ENCODE data around the gene OPA3.

Gene OPA3

GRCh38 chr19:45560686-45561085 is 23.9 kb downstream of the OPA3 start:
- no peaks in the 10 kb centered on the region for H3K9me3 Mint-ChIP-seq
- H3K36me3 Mint-ChIP-seq (ENCODE audit: low read depth): peaks cover 2% of the 10 kb centered on the region
- no peak overlapping the region for H3K4me3 Mint-ChIP-seq
- H3K27me3 Mint-ChIP-seq: no peaks in the 10 kb centered on the region
- H3K27ac Mint-ChIP-seq: no peak overlapping the region
- ATAC-seq (no peak), DNase-seq (no peak)
- H3K4me1 Mint-ChIP-seq: peaks cover 43% of the 10 kb centered on the region

DNA sequence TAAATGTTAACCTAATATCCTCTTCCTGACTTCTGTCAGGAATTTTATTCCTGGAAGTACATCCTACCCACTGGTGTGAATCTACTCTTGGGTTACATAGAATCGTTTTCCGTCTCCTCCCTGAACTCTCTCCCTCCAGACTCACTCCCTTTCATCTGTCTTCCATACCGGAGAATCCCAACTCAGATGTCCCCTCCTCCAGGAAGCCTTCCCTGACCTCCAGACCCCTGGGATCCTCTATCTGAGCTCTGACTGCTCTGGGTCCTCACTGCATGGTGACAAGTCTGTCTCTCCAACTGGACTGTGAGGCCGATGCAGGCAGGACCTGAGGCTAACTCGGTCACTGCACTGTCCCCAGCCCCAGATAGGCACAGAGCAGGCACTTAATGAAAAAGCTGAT is 24.6 kb downstream of the OPA3 start:
- DNase-seq (no peak), ATAC-seq (no peak)
- Mint-ChIP-seq H3K4me1 (peaks cover 43% of the 10 kb centered on the region), H3K27ac (no peak overlapping the region), H3K27me3 (no peaks in the 10 kb centered on the region), H3K36me3 (ENCODE audit: low read depth) (peaks cover 2% of the 10 kb centered on the region), H3K9me3 (no peaks in the 10 kb centered on the region), H3K4me3 (no peak overlapping the region)

- H3K4me3 Mint-ChIP-seq: no peak overlapping the region
- H3K36me3 Mint-ChIP-seq (ENCODE audit: low read depth): peaks cover 2% of the 10 kb centered on the region
- ATAC-seq (peak; percentile 96), DNase-seq (peak; percentile 72)
- no peaks in the 10 kb centered on the region for H3K27me3 Mint-ChIP-seq
- H3K9me3 Mint-ChIP-seq: no peaks in the 10 kb centered on the region
- no peak overlapping the region for H3K27ac Mint-ChIP-seq
- peaks cover 35% of the 10 kb centered on the region for H3K4me1 Mint-ChIP-seq
Observed at GRCh38 chr19:45558399-45558878, 26.2 kb downstream of the OPA3 start.

DNA sequence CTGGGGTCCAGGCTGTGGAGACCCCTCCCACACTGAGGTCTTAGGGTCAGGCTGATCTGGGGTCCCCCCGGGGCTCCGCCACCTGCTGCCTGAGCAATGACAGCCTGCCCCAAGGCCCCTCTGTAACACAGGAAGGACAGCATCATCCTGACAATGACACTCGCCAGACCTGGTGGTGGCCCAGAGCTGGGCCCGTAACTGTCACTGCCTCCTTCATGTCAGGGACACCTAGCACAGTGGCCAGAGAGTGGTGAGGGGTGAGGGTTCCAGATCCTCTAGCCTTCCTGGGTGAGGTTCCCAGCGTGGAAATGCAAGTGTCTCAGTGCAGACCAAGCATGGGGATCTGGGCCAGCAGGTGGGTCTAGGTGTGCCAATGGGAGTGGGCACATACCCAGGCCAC is 27.8 kb downstream of the OPA3 start:
- Mint-ChIP-seq H3K4me3 (no peak overlapping the region), H3K27me3 (no peaks in the 10 kb centered on the region), H3K36me3 (ENCODE audit: low read depth) (peaks cover 5% of the 10 kb centered on the region), H3K27ac (no peak overlapping the region), H3K9me3 (no peaks in the 10 kb centered on the region), H3K4me1 (peaks cover 22% of the 10 kb centered on the region)
- ATAC-seq: no peak
- DNase-seq: no peak

GRCh38 chr19:45554481-45554880 is 30.1 kb downstream of the OPA3 start:
- ATAC-seq (no peak), DNase-seq (no peak)
- Mint-ChIP-seq H3K4me1 (peaks cover 10% of the 10 kb centered on the region), H3K36me3 (ENCODE audit: low read depth) (peaks cover 3% of the 10 kb centered on the region), H3K9me3 (no peaks in the 10 kb centered on the region), H3K4me3 (no peak overlapping the region), H3K27ac (no peak overlapping the region), H3K27me3 (no peaks in the 10 kb centered on the region)

GRCh38 chr19:45553464-45553863 is 31.1 kb downstream of the OPA3 start:
- H3K4me1 Mint-ChIP-seq: peaks cover 3% of the 10 kb centered on the region
- H3K27me3 Mint-ChIP-seq: no peaks in the 10 kb centered on the region
- H3K4me3 Mint-ChIP-seq: no peak overlapping the region
- H3K9me3 Mint-ChIP-seq: no peaks in the 10 kb centered on the region
- no peak for ATAC-seq
- H3K36me3 Mint-ChIP-seq (ENCODE audit: low read depth): peaks cover 3% of the 10 kb centered on the region
- no peak overlapping the region for H3K27ac Mint-ChIP-seq
- no peak for DNase-seq

- Mint-ChIP-seq H3K4me3 (no peak overlapping the region), H3K36me3 (ENCODE audit: low read depth) (peaks cover 3% of the 10 kb centered on the region), H3K9me3 (no peaks in the 10 kb centered on the region), H3K27ac (no peak overlapping the region), H3K27me3 (no peaks in the 10 kb centered on the region), H3K4me1 (no peaks in the 10 kb centered on the region)
- ATAC-seq (no peak), DNase-seq (no peak)
Observed at GRCh38 chr19:45547965-45548609, 36.5 kb downstream of the OPA3 start.

GRCh38 chr19:45547211-45547770 is 37.3 kb downstream of the OPA3 start:
- Mint-ChIP-seq H3K27ac (no peak overlapping the region), H3K36me3 (ENCODE audit: low read depth) (no peaks in the 10 kb centered on the region)
- ATAC-seq: no peak

GRCh38 chr19:45542234-45542668 is 42.4 kb downstream of the OPA3 start:
- DNase-seq: no peak
- no peak overlapping the region for H3K4me3 Mint-ChIP-seq
- H3K36me3 Mint-ChIP-seq (ENCODE audit: low read depth): peaks cover 8% of the 10 kb centered on the region
- no peak for ATAC-seq
- H3K27me3 Mint-ChIP-seq: no peaks in the 10 kb centered on the region
- no peaks in the 10 kb centered on the region for H3K4me1 Mint-ChIP-seq
- H3K9me3 Mint-ChIP-seq: peaks cover 4% of the 10 kb centered on the region
- H3K27ac Mint-ChIP-seq: no peak overlapping the region

More at GRCh38 chr19:45547211-45547770, 37.3 kb downstream of the OPA3 start:
- no peak overlapping the region for H3K4me3 Mint-ChIP-seq
- H3K4me1 Mint-ChIP-seq: no peaks in the 10 kb centered on the region
- no peaks in the 10 kb centered on the region for H3K27me3 Mint-ChIP-seq
- no peak for DNase-seq
- H3K9me3 Mint-ChIP-seq: no peaks in the 10 kb centered on the region

DNA sequence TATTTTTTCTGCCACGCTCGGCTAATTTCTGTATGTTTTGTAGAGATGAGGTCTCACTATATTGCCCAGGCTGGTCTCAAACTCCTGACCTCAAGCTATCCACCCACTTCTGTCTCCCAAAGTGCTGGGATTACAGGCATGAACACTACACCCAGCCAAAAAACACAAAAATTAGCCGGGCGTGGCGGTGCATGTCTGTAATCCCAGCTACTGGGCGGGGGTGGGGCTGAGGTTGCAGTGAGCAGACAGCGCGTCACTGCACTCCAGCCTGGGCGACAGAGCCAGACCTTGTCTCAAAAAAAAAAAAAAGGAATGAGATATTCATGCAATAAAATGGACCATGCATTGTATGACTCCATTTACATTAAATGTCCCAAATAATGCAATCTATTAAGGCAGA is 45.1 kb downstream of the OPA3 start:
- H3K4me1 Mint-ChIP-seq: no peaks in the 10 kb centered on the region
- no peak overlapping the region for H3K4me3 Mint-ChIP-seq

DNA sequence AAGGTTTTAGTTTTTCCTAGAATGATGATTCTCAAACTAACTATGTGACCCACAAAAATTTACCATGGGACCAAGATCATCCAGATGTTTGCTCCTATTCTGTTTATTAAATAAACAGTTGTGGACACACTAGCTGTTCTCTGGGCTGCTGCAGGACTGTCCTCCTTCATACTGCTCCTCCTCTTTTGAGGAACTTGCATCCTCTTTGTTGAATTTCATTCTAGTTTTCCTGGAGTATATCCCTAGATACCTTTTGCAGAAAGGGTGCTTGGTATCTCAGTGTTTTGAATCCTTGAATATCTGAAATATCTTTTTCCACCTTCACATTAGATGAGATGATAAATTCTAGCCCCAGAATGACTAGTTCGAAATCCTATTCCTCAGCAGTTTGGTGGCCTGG is 53.3 kb downstream of the OPA3 start:
- Mint-ChIP-seq H3K36me3 (ENCODE audit: low read depth) (peaks cover 8% of the 10 kb centered on the region), H3K4me3 (no peak overlapping the region), H3K27ac (no peak overlapping the region), H3K4me1 (peaks cover 10% of the 10 kb centered on the region), H3K27me3 (no peaks in the 10 kb centered on the region), H3K9me3 (peaks cover 6% of the 10 kb centered on the region)
- no peak for ATAC-seq
- no peak for DNase-seq

More for the DNA sequence above, 45.1 kb downstream of the OPA3 start:
- ATAC-seq (no peak), DNase-seq (no peak)
- Mint-ChIP-seq H3K36me3 (ENCODE audit: low read depth) (peaks cover 8% of the 10 kb centered on the region), H3K9me3 (peaks cover 4% of the 10 kb centered on the region), H3K27ac (no peak overlapping the region), H3K27me3 (no peaks in the 10 kb centered on the region)

DNA sequence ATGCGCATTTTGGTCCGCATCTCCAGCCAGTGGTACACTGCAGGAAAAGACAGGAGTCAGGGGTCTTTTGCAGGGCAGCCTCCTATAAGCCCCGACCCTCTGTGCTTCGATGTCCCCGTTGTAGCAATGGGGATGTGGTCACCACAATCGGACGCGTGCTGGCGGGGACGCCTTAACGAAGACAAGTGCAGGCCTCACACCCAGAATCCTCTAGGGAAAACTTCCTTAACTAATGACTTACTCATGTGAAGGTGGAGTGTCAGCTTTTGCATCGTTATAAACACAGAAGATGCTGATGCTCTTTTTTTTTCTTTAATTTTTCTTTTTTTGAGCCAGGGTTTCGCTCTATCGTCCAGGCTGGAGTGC is 55.2 kb downstream of the OPA3 start:
- H3K36me3 Mint-ChIP-seq (ENCODE audit: low read depth): peaks cover 16% of the 10 kb centered on the region
- DNase-seq: no peak

DNA sequence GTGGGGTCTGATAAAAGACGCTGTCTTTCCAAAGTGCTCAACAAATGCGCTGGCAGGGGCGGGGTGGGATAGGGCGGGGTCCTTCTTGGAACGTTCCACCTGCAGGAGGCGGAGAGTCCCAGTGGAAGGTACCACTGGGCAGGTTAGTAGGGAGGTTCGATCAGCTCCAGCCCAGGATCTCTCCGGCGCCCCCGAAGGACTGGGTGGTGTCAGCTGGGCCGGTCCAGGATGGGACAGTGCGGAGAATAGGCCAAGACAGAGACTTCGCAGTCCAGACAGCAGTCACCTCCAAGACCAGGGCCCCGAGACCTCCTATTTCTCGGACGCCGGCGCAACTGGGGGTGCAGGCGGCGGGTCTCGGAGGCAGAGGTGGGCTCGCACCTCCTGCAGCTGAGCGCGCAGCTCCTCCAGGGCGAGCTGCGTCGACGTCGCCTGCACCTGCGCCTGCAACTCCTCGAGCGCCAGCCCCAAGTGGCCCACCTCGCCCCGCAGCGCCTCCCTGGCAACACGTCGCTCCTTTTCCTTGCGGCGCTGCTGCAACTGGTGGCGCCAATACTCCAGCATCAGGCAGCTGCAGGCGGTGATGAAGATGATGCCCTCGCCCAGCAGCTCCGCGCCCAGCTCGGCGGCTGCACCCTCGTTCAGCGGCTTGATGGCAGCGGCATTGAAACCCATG is 55.7 kb downstream of the OPA3 start:
- peaks cover 17% of the 10 kb centered on the region for H3K36me3 Mint-ChIP-seq (ENCODE audit: low read depth)
- no peaks in the 10 kb centered on the region for H3K27me3 Mint-ChIP-seq
- ATAC-seq (peak; percentile 47), DNase-seq (no peak)
- H3K4me1 Mint-ChIP-seq: peaks cover 10% of the 10 kb centered on the region
- no peak overlapping the region for H3K4me3 Mint-ChIP-seq
- peaks cover 6% of the 10 kb centered on the region for H3K9me3 Mint-ChIP-seq
- peak overlapping the region; percentile 39 for H3K27ac Mint-ChIP-seq

More for the DNA sequence above, 55.2 kb downstream of the OPA3 start:
- no peak for ATAC-seq
- Mint-ChIP-seq H3K4me3 (no peak overlapping the region), H3K9me3 (peaks cover 6% of the 10 kb centered on the region), H3K27ac (peak overlapping the region; percentile 39), H3K4me1 (peaks cover 10% of the 10 kb centered on the region), H3K27me3 (no peaks in the 10 kb centered on the region)

DNA sequence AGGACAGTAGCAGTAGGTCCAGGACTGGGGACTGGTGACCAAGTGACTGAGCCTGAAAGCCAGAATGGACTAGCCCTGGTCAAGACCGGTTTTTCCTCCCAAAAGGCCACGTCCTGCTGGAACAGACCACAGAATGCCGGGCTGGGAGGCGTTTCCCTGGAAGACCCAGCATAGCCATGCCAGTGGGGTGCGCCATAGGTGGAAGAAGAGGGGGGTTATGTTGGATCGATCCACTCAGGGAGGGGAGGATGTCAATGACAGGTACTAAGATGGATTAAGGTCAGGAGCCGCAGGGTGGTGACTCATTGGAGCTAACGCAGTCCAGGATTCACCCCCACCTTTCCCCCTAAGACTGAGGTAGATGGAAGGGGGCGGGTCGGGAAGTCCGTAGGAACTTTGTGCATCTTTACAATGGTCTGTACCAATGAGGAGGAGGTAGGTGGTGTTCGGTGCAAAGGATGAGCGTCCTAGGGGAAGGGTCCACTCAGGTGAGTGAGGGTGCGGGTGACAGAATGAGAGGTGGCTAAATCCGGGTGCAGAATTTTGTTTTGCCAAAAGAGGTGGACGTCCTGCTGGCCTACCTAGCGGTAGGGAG is 56.4 kb downstream of the OPA3 start:
- H3K4me3 Mint-ChIP-seq: no peak overlapping the region
- DNase-seq (no peak), ATAC-seq (no peak)
- peaks cover 6% of the 10 kb centered on the region for H3K9me3 Mint-ChIP-seq
- H3K4me1 Mint-ChIP-seq: peaks cover 14% of the 10 kb centered on the region
- no peak overlapping the region for H3K27ac Mint-ChIP-seq
- H3K36me3 Mint-ChIP-seq (ENCODE audit: low read depth): peaks cover 23% of the 10 kb centered on the region
- H3K27me3 Mint-ChIP-seq: no peaks in the 10 kb centered on the region

DNA sequence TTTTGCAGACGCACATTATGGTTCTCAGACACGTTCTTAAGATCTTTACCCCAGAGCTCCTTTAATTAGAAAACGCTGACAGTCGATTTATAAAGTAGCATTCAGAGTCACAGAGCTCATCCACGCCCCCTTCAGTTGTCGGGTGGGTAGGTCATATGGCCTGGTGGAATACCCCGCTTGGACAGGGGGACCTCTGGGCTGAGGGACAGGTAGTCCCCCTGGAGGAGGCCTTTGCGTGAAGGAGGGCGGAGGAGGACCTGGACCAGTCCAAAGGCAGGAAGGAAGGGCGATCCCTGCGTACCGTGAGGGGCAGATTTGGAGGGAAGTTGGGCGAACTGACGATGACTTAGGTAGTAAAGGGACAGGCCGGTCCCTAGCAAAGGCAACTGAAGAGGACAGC is 56.9 kb downstream of the OPA3 start:
- H3K36me3 Mint-ChIP-seq (ENCODE audit: low read depth): peaks cover 26% of the 10 kb centered on the region
- peak overlapping the region; percentile 25 for H3K27ac Mint-ChIP-seq
- H3K27me3 Mint-ChIP-seq: no peaks in the 10 kb centered on the region
- peaks cover 15% of the 10 kb centered on the region for H3K4me1 Mint-ChIP-seq
- H3K4me3 Mint-ChIP-seq: no peak overlapping the region
- DNase-seq (no peak), ATAC-seq (no peak)
- H3K9me3 Mint-ChIP-seq: peaks cover 6% of the 10 kb centered on the region
